IMR-90 (cell line): ENCODE measurements around the gene USP24. TPM values are rescaled to one million over a fixed set of nuclear protein-coding genes. Genes with fewer than 3 reads are reported as not detected.

ENCODE experiments used
- ATAC-seq: fragments of 200-7000 bp; cut with Tn5 transposase; 2 replicates; pipeline ENCODE4 v1.9.1; 2020; ENCODE audit warnings: low read depth, mild to moderate bottlenecking, moderate library complexity
- BruUV-seq: library from RNA; stranded (reverse); fragments of 400-500 nt; replicated peaks from 2 replicates; lab custom pipeline; 2021; lab: Mats Ljungman, UMichigan
- CTCF ChIA-PET: fragments of 300-600 bp; formaldehyde crosslinking; extraction: SDS; loops from one replicate; lab custom pipeline; 2021; ENCODE audit warnings: antibody characterized with exemption; lab: Yijun Ruan, JAX
- POLR2A ChIA-PET: fragments of 300-600 bp; sonication (Branson Sonifier 250); formaldehyde crosslinking; loops from one replicate; lab custom pipeline; 2022; ENCODE audit warnings: antibody characterized with exemption; ENCODE audit not compliant: unreplicated experiment; lab: Charles Lee
- DNase-seq: peaks from one replicate; pipeline ENCODE4 v3.0.0; 2013
- H2AFZ ChIP-seq: replicated peaks from 2 replicates; pipeline ENCODE3; 2013; ENCODE audit warnings: low read length, mild to moderate bottlenecking; ENCODE audit not compliant: poor library complexity
- H2AK5ac ChIP-seq: 2 replicates; pipeline ENCODE4 v1.6.1; 2013; ENCODE audit warnings: low read depth, low read length, inconsistent platforms
- H2AK9ac ChIP-seq: replicated peaks from 2 replicates; pipeline ENCODE3; 2013; ENCODE audit warnings: mild to moderate bottlenecking, low read depth, low read length, moderate library complexity; ENCODE audit not compliant: poor library complexity
- H2BK120ac ChIP-seq: 2 replicates; pipeline ENCODE4 v1.6.1; 2013; ENCODE audit warnings: low read depth, low read length, inconsistent platforms
- H2BK15ac ChIP-seq: 3 replicates; pipeline ENCODE4 v1.6.1; 2013; ENCODE audit warnings: low read depth, low read length, inconsistent platforms
- H2BK20ac ChIP-seq: 2 replicates; pipeline ENCODE4 v1.6.1; 2013; ENCODE audit warnings: low read depth, mild to moderate bottlenecking, inconsistent platforms, low read length, moderate library complexity
- H2BK5ac ChIP-seq: 2 replicates; pipeline ENCODE4 v1.6.1; 2013; ENCODE audit warnings: mild to moderate bottlenecking, low read depth, low read length, inconsistent platforms; ENCODE audit not compliant: poor library complexity, severe bottlenecking
- H3K14ac ChIP-seq: replicated peaks from 2 replicates; pipeline ENCODE4 v1.6.1; 2013; ENCODE audit warnings: low read depth, low read length, inconsistent platforms
- H3K18ac ChIP-seq: 2 replicates; pipeline ENCODE4 v1.6.1; 2013; ENCODE audit warnings: low read depth, low read length, control low read depth
- H3K23ac ChIP-seq: 2 replicates; pipeline ENCODE4 v1.6.1; 2013; ENCODE audit warnings: low read depth, low read length, inconsistent platforms
- H3K27ac ChIP-seq: 2 replicates; pipeline ENCODE4 v1.5.1; 2013; ENCODE audit warnings: mild to moderate bottlenecking, control low read depth, low read length; ENCODE audit not compliant: insufficient read depth
- H3K27me3 ChIP-seq: 2 replicates; pipeline ENCODE4 v1.6.1; 2013; ENCODE audit warnings: low read length; ENCODE audit not compliant: control insufficient read depth, insufficient read depth
- H3K36me3 ChIP-seq: 2 replicates; pipeline ENCODE4 v1.6.1; 2013; ENCODE audit warnings: low read length, mixed read lengths; ENCODE audit not compliant: control insufficient read depth, insufficient read depth
- H3K4ac ChIP-seq: 2 replicates; pipeline ENCODE4 v1.6.1; 2013; ENCODE audit warnings: low read depth, low read length, inconsistent platforms
- H3K4me1 ChIP-seq: 2 replicates; pipeline ENCODE4 v1.6.1; 2013; ENCODE audit warnings: low read length, mixed read lengths; ENCODE audit not compliant: control insufficient read depth, insufficient read depth
- H3K4me2 ChIP-seq: 2 replicates; pipeline ENCODE4 v1.6.1; 2013; ENCODE audit warnings: low read depth, mild to moderate bottlenecking, control low read depth, low read length, moderate library complexity
- H3K4me3 ChIP-seq: 2 replicates; pipeline ENCODE4 v1.5.1; 2013; ENCODE audit warnings: low read depth, mild to moderate bottlenecking, control low read depth, low read length, moderate library complexity; ENCODE audit not compliant: insufficient read depth
- H3K56ac ChIP-seq: 2 replicates; pipeline ENCODE4 v1.6.1; 2013; ENCODE audit warnings: low read length, inconsistent platforms; ENCODE audit not compliant: insufficient read depth; ENCODE audit errors: extremely low read depth
- H3K79me1 ChIP-seq, 2 experiments: 2 replicates each; pipeline ENCODE4 v1.6.1; 2013; ENCODE audit warnings: low read length in 2 of 2, inconsistent platforms in 1 of 2, low read depth in 1 of 2
- H3K9ac ChIP-seq: 2 replicates; pipeline ENCODE4 v1.6.1; 2013; ENCODE audit warnings: low read depth, low read length, control low read depth
- H3K9me1 ChIP-seq: 2 replicates; pipeline ENCODE4 v1.6.1; 2013; ENCODE audit warnings: low read length, inconsistent platforms; ENCODE audit not compliant: insufficient read depth
- H3K9me3 ChIP-seq: 2 replicates; pipeline ENCODE4 v1.6.1; 2013; ENCODE audit warnings: low read length; ENCODE audit not compliant: control insufficient read depth, insufficient read depth
- H4K20me1 ChIP-seq: 2 replicates; pipeline ENCODE4 v1.6.1; 2013; ENCODE audit warnings: low read length, inconsistent platforms; ENCODE audit not compliant: insufficient read depth
- H4K5ac ChIP-seq: 2 replicates; pipeline ENCODE4 v1.6.1; 2013; ENCODE audit warnings: mild to moderate bottlenecking, low read depth, low read length, control low read depth
- H4K8ac ChIP-seq, 2 experiments: 2 replicates each; pipeline ENCODE4 v1.6.1; 2013; ENCODE audit warnings: low read depth in 2 of 2, low read length in 2 of 2, control low read depth in 1 of 2, inconsistent platforms in 1 of 2
- H4K91ac ChIP-seq: 2 replicates; pipeline ENCODE4 v1.6.1; 2013; ENCODE audit warnings: low read depth, low read length, inconsistent platforms; ENCODE audit not compliant: insufficient read depth
- BHLHE40 ChIP-seq: fragments of 150-350 bp; IDR thresholded peaks from 2 replicates; pipeline ENCODE4 v1.6.1; 2016; ENCODE audit warnings: mild to moderate bottlenecking, low read depth, low read length
- CEBPB ChIP-seq: IDR thresholded peaks from 2 replicates; pipeline ENCODE4 v1.6.1; 2012; ENCODE audit warnings: low read depth, low read length, improper control_type of control experiment
- CHD1 ChIP-seq: IDR thresholded peaks from 2 replicates; pipeline ENCODE4 v1.6.1; 2012; ENCODE audit warnings: low read depth, low read length, improper control_type of control experiment
- CTCF ChIP-seq: conservative IDR thresholded peaks from 2 replicates; pipeline ENCODE4 v1.5.1; 2012; ENCODE audit warnings: mild to moderate bottlenecking, low read depth, low read length, improper control_type of control experiment
- FOS ChIP-seq: fragments of 150-350 bp; IDR thresholded peaks from 2 replicates; pipeline ENCODE4 v1.6.1; 2016; ENCODE audit warnings: low read depth, low read length
- MAFK ChIP-seq: IDR thresholded peaks from 2 replicates; pipeline ENCODE4 v1.6.1; 2012; ENCODE audit warnings: low read depth, low read length, improper control_type of control experiment
- MAZ ChIP-seq: IDR thresholded peaks from 2 replicates; pipeline ENCODE4 v1.6.1; 2012; ENCODE audit warnings: low read depth, mild to moderate bottlenecking, low read length, improper control_type of control experiment, moderate library complexity, borderline replicate concordance
- MXI1 ChIP-seq: IDR thresholded peaks from 2 replicates; pipeline ENCODE4 v1.6.1; 2012; ENCODE audit warnings: low read depth, mild to moderate bottlenecking, low read length, moderate library complexity, borderline replicate concordance
- NFE2L2 ChIP-seq: fragments of 150-350 bp; IDR thresholded peaks from 2 replicates; pipeline ENCODE4 v1.6.1; 2016; ENCODE audit warnings: low read depth, mild to moderate bottlenecking, low read length
- POLR2A ChIP-seq: IDR thresholded peaks from 2 replicates; pipeline ENCODE4 v1.6.1; 2012; ENCODE audit warnings: mild to moderate bottlenecking, low read depth, low read length
- RAD21 ChIP-seq: IDR thresholded peaks from 2 replicates; pipeline ENCODE4 v1.6.1; 2012; ENCODE audit warnings: low read length, improper control_type of control experiment
- RCOR1 ChIP-seq: IDR thresholded peaks from 2 replicates; pipeline ENCODE4 v1.6.1; 2012; ENCODE audit warnings: mild to moderate bottlenecking, low read length, improper control_type of control experiment; ENCODE audit not compliant: insufficient replicate concordance
- RFX5 ChIP-seq: IDR thresholded peaks from 2 replicates; pipeline ENCODE4 v1.8.0; 2012; ENCODE audit warnings: low read depth, mild to moderate bottlenecking, low read length, moderate library complexity
- SMC3 ChIP-seq: fragments of 150-350 bp; IDR thresholded peaks from 2 replicates; pipeline ENCODE4 v1.6.1; 2016; ENCODE audit warnings: low read depth, mild to moderate bottlenecking, antibody characterized with exemption, low read length, moderate library complexity
- WGBS, 2 experiments: methylation state at CpG; one replicate each; pipeline versions ENCODE4 v1.1.5 to v1.1.7; 2013; ENCODE audit warnings: missing lambda C conversion rate in 2 of 2; ENCODE audit not compliant: insufficient read length in 1 of 2; ENCODE audit errors: extremely low coverage in 2 of 2; 5-methylcytosine and 5-hydroxymethylcytosine counted together
- dilution Hi-C: fragments of 300-500 bp; cut with HindIII; formaldehyde crosslinking; loops from one replicate; pipeline ENCODE4 v1.14.3; 2018; ENCODE audit warnings: low sequenced_read_pairs; ENCODE audit not compliant: unreplicated experiment
- in situ Hi-C: fragments of 300-500 bp; cut with MboI; formaldehyde crosslinking; loops from 3 replicates; pipeline ENCODE4 v1.14.3; 2019; ENCODE audit warnings: low sequenced_read_pairs, inconsistent platforms, mixed read lengths
- intact Hi-C: fragments of 100-400 bp; cut with micrococcal nuclease; formaldehyde crosslinking; loops from 2 replicates; pipeline ENCODE4 v1.10.0; 2022
- polyA plus RNA-seq, 3 experiments: library from polyadenylated mRNA; depleted of rRNA; stranded (reverse); fragments of >200 nt; gene quantifications; 2 replicates each; pipeline ENCODE4 v1.2.3, GENCODE V29; 2012; ENCODE audit warnings: low replicate concordance in 1 of 3
- total RNA-seq: library from RNA; depleted of rRNA; stranded (reverse); fragments of >200 nt; gene quantifications from 2 replicates; pipeline ENCODE4 v1.2.3, GENCODE V29; 2012
- TF ChIP-seq, protein P1 (sequence below): fragments of 150-350 bp; IDR thresholded peaks from 2 replicates; pipeline ENCODE4 v1.6.1; 2016; ENCODE audit warnings: low read depth, mild to moderate bottlenecking, low read length, moderate library complexity, borderline replicate concordance
- TF ChIP-seq, protein P2 (sequence below): fragments of 150-350 bp; IDR thresholded peaks from 2 replicates; pipeline ENCODE4 v1.6.1; 2017; ENCODE audit warnings: mild to moderate bottlenecking, antibody characterized with exemption, low read length, low read depth

Gene USP24
- total and polyA plus RNA-seq, 2 of the 4 experiments (the other 2 are of a cell fraction), result 8.4 to 36.7 TPM

- H4K20me1 ChIP-seq, result no peaks in the 10 kb centered on the region
- ATAC-seq (no peak), DNase-seq (no peak)
- POLR2A ChIA-PET, result no interaction called here
- no peak overlapping the region for H3K9ac ChIP-seq
- H3K36me3 ChIP-seq, result peaks cover 35% of the 10 kb centered on the region
- dilution Hi-C loops (no loop called here), in situ Hi-C loops (loop anchor here (5.0 to 10.0 kb wide), 2 partner anchors 136 to 1443 kb away; no protein-coding TSS in a partner anchor), intact Hi-C loops (loop anchor here (2.0 to 10.0 kb wide), 3 partner anchors 73 to 1443 kb away; partner anchors contain the start of gene USP24)
- H3K79me1 ChIP-seq, result peaks cover 0 to 4% of the 10 kb centered on the region in 2 experiments; a peak in 1 of 4 replicates
- H3K4me3 ChIP-seq, result no peak overlapping the region
- no peaks in the 10 kb centered on the region for H3K9me3 ChIP-seq
- CTCF ChIA-PET, result interaction anchor here (0.7 to 3.8 kb wide), 2 partner anchors 85 to 136 kb away, joined by 5 to 19 read pairs; no protein-coding TSS in a partner anchor
- H3K4ac ChIP-seq, result no peak overlapping the region
- no peak overlapping the region for H4K91ac ChIP-seq
- H2AK9ac ChIP-seq, result no peak overlapping the region
- H3K14ac ChIP-seq, result no peak overlapping the region
- no peak overlapping the region for H3K27ac ChIP-seq
- no peak overlapping the region for H4K8ac ChIP-seq
- BruUV-seq, result no TSS peak
- no peak overlapping the region for H3K18ac ChIP-seq
- H2AFZ ChIP-seq, result no peak overlapping the region
- H4K5ac ChIP-seq, result no peak overlapping the region
- no peak overlapping the region for H2BK5ac ChIP-seq
- TF ChIP-seq, protein P1, sequence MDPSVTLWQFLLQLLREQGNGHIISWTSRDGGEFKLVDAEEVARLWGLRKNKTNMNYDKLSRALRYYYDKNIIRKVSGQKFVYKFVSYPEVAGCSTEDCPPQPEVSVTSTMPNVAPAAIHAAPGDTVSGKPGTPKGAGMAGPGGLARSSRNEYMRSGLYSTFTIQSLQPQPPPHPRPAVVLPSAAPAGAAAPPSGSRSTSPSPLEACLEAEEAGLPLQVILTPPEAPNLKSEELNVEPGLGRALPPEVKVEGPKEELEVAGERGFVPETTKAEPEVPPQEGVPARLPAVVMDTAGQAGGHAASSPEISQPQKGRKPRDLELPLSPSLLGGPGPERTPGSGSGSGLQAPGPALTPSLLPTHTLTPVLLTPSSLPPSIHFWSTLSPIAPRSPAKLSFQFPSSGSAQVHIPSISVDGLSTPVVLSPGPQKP, result no peak
- TF ChIP-seq MAFK (no peak), RAD21 (no peak), FOS (no peak), POLR2A (no peak), RCOR1 (no peak), MXI1 (no peak), BHLHE40 (no peak), RFX5 (no peak), MAZ (no peak), NFE2L2 (no peak), CHD1 (no peak), CEBPB (no peak), SMC3 (no peak), CTCF (no peak)
- TF ChIP-seq, protein P2, sequence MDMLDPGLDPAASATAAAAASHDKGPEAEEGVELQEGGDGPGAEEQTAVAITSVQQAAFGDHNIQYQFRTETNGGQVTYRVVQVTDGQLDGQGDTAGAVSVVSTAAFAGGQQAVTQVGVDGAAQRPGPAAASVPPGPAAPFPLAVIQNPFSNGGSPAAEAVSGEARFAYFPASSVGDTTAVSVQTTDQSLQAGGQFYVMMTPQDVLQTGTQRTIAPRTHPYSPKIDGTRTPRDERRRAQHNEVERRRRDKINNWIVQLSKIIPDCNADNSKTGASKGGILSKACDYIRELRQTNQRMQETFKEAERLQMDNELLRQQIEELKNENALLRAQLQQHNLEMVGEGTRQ, result no peak
- H3K56ac ChIP-seq, result no peak overlapping the region
- no peaks in the 10 kb centered on the region for H3K9me1 ChIP-seq
- H3K4me1 ChIP-seq, result no peaks in the 10 kb centered on the region
- H3K27me3 ChIP-seq, result no peaks in the 10 kb centered on the region
- H2BK120ac ChIP-seq, result no peak overlapping the region
- no peak overlapping the region for H2AK5ac ChIP-seq
- no peak overlapping the region for H3K4me2 ChIP-seq
- H3K23ac ChIP-seq, result no peak overlapping the region
- no peak overlapping the region for H2BK15ac ChIP-seq
- no peak overlapping the region for H2BK20ac ChIP-seq
- WGBS, 2 experiments, result no CpG with 5 or more reads among the region's 1 CpG
Measured at GRCh38 chr1:55141295-55141893, 73.8 kb downstream of the USP24 start.
